GM21619 (cell line): Measurements from ENCODE around the gene RPS6KA5.
"Not testable (repeated sequence)": the region's sequence is repeated elsewhere in the genome, so short reads cannot be mapped to it uniquely, and the experiment has no call there.

Experiments
- ATAC-seq: cut with Tn5 transposase; IDR thresholded peaks from one replicate; pipeline ENCODE4 v1.9.1; 2021; ENCODE audit not compliant: unreplicated experiment

The RPS6KA5 gene

DNA sequence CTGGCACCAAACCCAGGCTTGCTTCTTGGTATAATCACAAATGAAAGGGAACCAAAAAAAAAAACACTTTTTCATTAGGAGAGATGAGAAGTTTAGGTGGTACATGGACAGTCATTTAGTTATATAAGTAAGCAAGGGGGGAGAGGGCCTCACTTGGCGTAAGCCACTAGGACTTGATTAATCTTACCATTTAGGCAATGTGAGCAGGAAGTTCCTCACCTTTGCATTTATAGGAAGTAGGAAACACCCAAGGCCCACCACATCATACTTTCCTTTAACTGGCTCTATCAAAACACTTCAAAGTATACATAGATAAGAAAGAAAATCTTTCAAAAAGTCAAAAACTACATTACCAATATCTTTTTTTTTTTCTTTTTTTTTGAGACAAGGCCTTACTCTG lies 6.7 kb upstream of the RPS6KA5 start:
- no peak for ATAC-seq

DNA sequence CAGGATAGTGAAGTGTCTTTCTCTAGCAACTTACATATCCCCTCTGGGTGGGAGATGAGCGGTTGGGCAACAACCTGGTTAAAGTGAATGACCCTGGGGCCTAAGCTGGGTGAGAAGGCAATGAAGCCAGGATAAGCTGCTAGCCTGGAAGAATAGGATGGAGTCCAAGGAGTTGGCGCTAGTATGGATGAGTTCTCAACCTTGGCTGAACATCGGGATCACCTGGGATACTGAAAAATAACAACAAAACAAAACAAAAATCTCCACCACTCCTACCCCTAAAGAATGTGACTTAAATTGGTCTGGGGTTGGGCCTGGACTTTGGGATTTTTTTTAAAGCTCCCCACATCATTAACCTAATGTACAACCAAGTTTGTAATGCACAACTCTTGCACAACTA lies 4.8 kb upstream of the RPS6KA5 start:
- ATAC-seq, result no peak

DNA sequence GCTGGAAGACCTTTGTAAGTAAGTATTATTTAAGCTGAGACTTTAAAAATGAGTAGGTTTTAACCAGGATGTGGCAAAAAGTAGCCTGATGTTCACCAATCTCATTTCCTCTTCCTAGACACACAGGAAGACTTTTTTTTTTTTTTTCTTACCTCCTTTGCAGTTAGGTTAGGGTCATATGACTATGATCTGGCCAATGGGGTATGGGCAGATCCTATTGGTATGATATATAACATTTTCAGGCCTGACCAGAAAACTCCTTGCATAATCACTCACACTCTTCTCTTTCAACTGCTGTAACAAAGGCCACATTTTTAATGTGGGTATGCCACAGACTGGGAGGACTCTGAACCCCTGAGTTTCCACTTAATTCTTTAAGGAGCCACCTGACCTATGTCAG lies 2.7 kb upstream of the RPS6KA5 start:
- no peak for ATAC-seq

DNA sequence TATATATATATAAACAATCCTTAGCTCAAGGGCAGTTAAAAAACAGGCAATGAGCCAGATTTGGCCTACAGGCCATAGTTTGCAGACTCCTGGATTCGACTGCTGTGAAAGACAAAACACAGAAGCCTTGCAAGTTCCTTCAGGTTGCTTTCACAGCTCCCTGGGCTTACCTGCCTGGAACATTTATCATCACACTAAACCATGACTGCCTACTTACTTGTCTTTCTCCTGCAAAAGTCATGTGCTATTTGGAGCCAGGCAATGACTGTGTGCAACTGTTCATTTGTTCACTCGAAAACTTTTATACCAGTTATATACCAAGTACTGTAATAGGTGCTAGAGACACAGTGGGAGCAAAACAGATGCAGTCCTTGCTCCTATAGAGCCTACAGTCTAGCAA lies 2.2 kb upstream of the RPS6KA5 start:
- ATAC-seq, result no peak

DNA sequence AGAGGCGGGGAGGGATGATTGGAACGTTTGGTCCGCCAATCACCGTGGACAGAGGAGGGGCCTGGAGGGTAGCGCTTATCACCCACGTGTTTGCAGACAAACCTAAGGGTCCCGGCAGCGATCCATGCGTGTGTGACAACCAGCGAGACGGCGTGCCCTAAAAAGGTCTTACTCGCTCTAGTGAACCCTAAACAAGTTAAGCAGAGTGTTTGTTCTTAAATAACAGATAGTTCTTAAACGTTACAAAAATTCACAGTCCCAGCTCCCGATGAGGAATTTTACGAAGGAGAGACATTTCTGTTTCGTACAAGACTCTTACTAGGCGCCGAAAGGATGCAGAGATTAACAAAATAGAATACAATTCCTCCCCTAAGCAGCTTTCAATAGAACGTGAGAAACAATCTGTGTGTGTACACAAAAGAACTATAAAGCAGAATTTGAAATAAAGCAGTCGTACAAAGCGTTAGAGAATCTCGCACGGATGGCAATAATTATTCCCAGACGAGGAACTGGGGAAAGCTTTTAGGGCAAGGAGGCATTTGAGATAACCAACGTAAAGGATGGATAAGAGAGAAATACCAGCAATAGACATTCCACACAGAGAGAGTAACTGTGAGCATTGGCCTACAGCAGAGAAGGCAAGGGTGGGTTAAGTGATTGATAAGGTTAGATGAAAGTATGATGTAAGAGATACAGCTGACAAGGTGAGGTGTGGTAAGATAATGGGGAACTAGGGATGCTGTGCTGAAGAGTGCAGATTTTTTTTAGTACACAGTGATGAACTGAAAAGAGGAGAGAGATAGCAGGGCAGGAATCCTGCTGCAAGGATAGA lies 831 bp upstream of the RPS6KA5 start:
- ATAC-seq, result no peak

DNA sequence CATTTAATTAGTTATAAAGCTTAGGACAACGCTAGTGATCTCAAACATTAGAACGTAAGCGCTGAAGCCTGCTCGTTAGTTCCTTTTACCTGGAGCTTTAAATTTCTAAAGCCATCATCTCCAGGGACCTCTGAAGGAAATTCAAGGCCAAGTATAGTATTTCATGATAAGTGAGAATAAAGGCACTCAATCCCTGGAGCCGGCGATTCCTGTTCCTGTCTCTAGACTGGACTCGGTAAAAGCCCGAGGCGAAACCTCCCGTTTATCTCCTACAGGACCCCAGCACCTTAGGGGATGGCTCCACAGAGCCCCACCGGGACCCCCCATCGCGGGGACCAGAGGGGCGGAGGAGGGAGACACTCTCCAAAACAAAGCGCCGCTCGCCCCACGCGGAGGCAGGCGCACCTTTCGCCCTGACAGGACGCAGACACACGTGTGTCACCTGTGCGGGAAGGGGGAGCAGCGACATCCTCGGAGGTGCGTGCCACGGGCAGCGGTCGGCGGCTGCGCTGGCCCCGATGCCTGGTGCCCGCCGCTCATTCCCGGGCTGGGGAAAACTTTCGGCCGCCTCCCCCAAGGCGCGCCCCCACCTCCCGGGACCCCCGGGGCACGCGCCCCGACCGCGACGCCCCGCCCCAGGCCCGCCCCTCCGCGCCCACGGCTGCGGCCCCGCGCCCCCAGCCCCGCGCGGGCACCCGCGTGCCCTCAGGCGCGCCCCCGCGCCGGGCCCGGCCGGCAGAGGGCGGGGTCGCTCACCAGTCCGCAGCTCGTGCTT lies 678 bp downstream of the RPS6KA5 start:
- ATAC-seq, result peak; percentile 17

DNA sequence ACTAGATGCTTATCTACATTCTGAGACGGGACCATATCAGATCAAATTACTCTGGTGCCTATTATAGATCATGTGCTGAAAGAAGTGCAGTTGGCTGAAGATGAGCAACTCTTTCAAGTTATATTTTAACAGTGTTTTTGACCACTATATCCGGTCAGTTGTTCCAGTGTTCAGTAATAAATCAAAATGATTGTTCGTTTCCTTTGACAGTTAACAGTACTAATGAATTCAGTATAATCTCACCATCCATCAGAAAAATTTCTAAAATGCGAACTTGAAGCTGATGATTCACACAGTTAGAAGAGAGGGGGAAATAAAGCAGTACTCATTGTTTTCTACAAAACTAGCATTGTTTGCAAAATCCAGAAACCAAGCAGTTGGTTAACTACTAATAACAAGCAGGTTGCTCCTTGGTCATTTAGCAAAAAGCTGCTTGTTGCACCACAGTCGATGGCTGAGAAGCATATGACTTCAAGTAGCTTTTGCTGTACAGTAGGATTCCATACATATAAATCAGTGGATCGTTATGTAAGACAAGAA lies 2.3 kb downstream of the RPS6KA5 start:
- no peak for ATAC-seq

DNA sequence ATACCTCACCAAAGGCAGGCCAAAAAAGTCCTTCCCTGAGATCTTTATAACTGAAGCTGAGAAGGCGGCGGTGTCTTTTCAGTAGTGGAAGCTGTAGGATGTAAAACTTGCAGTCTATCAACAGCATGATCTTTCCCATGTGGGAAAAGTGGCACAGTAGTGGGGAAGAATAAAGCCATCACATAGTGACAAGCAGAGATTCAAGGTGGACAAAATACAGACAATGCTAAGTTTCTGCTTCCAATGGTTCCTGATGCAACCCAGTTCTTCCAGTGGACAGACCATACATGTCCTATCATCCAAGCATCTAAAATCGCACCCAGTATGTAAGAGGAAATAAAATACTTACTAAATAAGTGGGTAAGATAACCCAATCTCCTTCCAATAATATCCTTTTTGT lies 4.1 kb downstream of the RPS6KA5 start:
- no peak for ATAC-seq

DNA sequence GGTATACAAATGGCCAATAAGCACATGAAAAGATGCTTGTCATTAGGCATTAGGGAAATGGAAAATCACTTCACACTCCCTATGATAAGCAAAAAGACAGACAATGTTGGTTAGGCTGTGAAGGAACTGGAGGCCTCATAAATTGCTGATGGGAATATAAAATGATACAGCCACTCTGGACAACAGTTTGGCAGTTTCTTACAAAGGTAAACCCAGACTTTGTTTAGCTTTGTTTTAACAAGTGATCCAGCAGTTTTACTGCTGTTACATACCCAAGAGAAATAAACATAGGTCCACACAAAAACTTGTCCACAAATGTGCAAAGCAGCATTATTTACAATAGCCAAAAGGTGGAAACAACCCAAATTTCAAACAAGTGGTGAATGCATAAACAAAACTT lies 5.4 kb downstream of the RPS6KA5 start:
- no peak for ATAC-seq

DNA sequence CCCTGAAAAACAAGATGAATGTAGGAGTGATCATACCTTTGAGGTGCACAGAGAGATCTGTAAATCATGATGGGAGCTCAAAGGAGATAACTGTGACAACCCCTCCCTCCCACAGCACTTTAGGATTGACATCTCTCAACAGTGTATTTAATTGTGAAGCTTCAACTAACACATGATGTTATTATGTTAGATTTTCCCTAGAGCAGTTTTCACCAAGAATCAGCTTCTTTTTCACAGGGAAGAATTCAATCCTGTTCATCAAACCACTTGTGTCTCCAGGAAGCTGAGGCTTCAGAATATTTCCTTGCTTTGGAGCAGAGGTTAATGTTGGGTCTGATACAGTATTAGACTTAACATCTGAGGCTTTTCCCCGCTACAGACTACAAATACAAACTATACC lies 11.8 kb downstream of the RPS6KA5 start:
- no peak for ATAC-seq

DNA sequence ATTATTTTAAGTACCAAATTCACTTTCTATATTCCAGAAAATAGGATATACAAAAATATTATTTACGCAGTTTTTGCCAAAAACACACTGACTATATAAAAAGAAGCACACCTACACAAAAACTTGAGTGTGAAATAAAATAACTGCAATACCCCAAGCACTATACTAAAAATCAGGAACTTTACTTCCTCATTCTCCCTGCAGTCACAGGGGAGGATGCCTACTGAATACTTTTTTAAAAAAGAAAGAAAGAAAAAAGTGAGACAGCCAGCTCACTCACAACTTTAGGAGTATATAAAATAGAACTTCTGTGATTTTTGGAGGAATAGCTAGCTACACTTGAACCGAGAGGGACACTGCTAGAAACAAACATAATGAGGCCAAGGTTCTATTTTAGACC lies 12.2 kb downstream of the RPS6KA5 start:
- ATAC-seq, result no peak

DNA sequence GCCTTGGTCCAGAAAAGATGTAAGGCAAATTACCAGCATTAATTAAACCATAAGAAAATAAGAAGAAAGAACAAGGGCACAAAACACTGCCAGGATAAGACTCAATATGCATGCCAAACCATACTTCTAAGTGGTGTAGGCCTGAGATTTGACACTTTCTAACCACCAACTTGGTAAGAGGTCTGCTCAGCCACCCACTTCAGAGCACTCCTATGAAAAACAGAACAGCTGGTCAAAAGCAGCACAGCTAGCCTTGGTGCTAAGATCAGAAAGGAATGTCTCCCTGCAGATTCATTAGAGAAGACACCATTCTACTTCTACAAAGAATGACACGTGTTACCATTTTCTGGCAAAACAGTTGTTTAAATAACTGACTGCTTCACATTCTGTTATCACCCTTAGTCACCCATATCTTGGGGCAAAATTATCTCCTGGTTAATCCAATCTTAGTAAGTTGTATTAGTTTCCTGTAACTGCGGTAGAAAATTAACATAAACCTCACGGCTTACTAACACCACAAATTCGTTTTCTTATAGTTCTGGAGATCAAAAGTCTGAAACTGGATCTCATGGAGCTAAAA lies 13.2 kb downstream of the RPS6KA5 start:
- no peak for ATAC-seq

DNA sequence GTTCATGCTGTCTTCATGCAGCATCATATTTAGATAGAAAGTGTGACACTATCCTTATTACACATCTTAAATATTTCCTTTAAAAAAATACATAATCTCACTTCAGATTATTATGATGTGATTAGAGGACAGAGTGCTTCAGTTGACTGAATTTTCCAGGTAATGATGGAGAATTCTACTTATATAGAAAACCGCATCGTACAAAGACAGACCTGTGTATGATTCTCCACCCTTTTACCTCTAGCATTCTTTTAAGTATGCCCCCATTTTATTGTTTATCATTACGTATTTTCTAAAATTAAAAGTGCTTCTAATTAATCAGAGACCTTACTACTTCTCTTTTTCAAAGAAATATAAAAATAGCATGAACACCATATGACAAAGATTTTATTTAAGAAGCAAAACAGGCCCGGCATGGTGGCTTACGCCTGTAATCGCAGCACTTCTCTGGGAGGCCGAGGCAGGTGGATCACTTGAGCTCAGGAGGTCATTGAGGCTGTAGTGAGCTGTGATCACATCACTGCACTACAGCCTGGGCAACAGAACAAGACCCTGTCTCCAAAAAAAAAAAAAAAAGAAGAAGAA lies 13.9 kb downstream of the RPS6KA5 start:
- ATAC-seq, result no peak

DNA sequence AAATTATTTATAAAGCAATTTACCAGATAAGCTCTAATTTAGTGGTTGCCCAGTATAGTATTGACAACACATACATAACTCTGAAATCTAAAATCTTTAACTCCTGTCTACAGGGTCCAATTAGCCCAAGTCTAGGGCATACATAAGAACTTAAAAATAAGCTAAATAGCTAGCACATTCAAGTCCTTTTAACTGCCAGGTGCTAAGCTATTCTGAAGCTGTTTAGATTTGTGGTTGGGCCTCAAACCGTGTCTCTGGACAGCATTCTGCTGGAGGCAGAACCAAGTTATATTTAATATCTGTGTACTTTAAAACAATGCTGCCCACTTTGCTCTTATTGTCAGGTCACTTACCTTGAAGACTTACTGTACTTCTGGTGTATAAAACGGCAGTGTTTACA lies 19.0 kb downstream of the RPS6KA5 start:
- no peak for ATAC-seq

DNA sequence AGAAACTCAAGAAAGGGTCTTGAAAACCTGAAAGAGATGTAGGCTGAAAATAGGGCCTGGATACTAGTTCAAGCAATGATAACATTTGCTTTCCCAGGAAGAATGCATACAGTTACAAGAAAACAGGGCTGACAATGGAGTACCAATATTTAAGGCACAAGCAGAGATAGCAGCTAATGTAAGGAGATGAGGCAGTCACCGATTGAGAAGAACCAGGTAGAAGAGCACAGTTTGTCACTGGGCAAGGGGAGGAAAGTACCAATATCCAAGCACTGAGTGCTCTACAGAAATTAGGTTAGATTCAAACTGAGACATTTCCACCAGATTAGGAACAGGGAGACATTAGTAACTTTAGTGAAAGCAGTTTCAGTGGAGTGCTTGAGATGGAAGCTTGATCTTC lies 19.9 kb downstream of the RPS6KA5 start:
- ATAC-seq, result no peak

DNA sequence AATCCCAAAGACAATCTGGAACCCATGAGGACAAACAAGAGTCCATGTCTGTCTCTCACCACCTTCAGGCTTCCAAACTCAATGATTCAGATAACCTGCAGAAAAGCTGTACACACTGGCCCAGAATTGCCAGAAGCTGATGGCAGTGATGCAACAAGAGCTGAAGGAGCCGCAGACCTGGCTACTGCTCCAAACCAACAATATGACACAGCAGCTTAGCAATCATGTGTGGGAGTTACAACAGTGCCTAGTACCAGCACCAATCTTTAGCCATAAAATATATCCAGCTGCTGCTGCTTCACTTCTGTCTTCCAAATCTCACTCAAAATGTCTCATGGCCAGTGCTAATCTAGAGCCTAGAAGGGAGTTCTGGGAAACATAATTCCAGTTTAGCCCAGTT lies 22.0 kb downstream of the RPS6KA5 start:
- no peak for ATAC-seq

DNA sequence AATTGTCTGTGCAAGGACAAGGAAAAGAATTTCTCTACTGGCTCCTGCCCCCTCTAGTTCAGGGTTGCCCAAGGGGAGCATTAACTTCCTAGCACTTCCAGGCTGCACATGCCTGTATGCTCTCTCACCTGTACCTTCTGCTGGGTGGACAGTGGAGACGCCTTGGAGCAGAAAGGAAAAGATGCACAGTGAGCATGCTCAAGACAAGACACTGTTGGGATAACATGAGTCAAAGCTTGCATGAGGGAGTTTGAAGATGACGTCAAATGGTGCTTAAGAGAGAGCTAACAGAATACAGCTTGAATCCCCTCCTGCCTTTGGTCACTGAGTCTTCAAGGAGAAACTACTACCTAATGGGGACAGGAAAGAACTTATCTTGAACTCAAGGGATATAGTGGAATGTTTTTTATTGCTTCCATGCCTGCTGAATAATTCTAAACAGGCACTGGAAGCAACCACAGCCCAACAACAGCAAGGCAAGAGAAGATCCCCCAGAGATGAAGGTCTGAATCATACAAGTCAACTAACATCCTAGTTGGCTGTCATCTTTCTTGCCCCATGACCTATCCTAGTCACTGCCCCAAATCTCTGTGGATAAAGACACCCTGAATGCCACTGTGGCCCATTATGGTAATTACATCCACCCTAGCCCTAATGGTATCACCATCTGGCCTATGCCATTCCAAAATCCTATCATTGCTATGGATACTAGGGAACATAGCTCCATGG lies 23.5 kb downstream of the RPS6KA5 start:
- ATAC-seq, result no peak

DNA sequence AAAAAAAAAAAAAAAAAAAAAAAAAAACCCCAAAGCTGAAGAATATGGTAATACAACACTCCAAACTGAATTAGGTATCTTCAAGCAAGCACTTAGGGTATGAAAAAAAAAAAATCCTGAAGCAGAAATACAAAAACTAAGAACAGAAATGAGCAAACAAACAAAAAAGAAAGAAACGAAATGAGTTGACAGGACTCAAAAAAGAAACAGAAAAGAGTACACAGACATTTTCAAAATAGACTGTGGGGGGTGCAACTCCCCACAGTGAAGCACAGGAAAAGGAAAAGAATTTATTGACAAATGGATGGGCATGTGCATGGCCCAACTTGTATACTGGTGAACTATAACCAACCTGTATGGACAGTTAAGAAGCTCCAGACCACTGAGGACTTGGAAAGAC lies 24.6 kb downstream of the RPS6KA5 start:
- peak; percentile 77 for ATAC-seq

DNA sequence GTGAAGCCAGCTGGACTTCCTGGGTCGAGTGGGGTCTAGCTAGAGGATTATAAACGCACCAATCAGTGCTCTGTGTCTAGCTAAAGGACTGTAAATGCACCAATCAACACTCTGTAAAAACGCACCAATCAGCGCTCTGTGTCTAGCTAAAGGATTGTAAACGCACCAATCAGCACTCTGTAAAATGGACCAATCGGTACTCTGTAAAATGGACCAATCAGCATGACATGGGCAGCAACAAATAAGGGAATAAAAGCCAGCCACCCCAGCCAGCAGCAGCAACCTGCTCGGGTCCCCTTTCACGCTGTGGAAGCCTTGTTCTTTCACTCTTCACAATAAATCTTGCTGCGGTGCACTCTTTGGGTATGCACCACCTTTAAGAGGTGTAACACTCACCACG lies 26.1 kb downstream of the RPS6KA5 start:
- not testable (repeated sequence) for ATAC-seq

DNA sequence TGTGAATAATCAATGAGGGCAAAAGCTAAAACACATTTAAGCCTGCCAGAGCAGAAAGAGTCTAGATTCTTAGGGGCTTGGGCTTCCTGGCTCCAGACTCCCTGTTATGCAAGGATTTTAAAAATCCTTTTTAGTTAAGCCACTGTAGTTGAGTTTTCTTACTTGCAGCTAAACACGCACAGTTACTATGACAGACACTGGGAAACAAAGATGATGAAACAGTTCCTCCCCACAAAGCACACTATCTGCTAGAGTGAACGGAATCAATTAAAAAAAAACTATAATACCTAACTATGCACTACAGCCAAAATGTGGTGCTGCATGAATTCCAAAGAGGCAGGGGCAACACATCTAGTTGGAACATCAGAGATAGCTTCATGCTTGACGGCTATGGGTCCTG lies 28.2 kb downstream of the RPS6KA5 start:
- ATAC-seq, result no peak

DNA sequence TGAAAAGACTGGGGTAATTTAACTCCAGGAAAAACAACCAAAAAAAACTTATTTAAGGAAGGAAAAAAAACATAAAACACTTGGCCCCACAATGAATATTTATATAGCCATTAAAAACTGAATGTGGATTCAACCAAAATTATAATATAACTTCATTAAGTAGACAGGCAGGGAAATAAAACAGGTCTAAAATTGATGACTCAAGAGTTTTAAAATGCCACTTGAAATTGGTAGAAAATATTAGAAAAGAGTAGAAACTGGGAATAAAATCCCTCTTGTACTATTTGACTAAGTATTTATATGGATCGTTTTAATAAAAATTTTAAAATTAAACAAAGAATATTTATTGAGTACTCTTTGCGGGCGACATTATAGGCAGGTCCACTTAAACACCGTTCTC lies 28.8 kb downstream of the RPS6KA5 start:
- no peak for ATAC-seq
